BJ (cell line): ENCODE measurements around the gene S100A3. TPM values are rescaled to one million over a fixed set of nuclear protein-coding genes. Genes with fewer than 3 reads are reported as not detected.
"Not testable (repeated sequence)": the region's sequence is repeated elsewhere in the genome, so short reads cannot be mapped to it uniquely, and the experiment has no call there.

Experiments
- CTCF ChIA-PET: fragments of 350-600 bp; formaldehyde crosslinking; extraction: SDS; loops from one replicate; lab custom pipeline; 2021; ENCODE audit warnings: antibody characterized with exemption, inconsistent platforms; lab: Yijun Ruan, JAX
- POLR2A ChIA-PET: fragments of 300-600 bp; sonication (Branson Sonifier 250); formaldehyde crosslinking; extraction: SDS; loops from one replicate; lab custom pipeline; 2021; ENCODE audit warnings: antibody characterized with exemption; lab: Charles Lee
- DNase-seq: peaks from one replicate; pipeline ENCODE4 v3.0.0-alpha.2; 2011; ENCODE audit warnings: low read depth
- H3K27me3 ChIP-seq: 2 replicates; pipeline ENCODE4 v1.6.0; 2011; ENCODE audit warnings: low read length; ENCODE audit not compliant: control insufficient read depth, insufficient read depth
- H3K36me3 ChIP-seq: 2 replicates; pipeline ENCODE4 v1.5.1; 2011; ENCODE audit warnings: low read length; ENCODE audit not compliant: control insufficient read depth, insufficient read depth
- H3K4me3 ChIP-seq: 2 replicates; pipeline ENCODE4 v1.5.1; 2011; ENCODE audit warnings: low read depth, mild to moderate bottlenecking, control low read depth, low read length
- CTCF ChIP-seq: IDR thresholded peaks from 2 replicates; pipeline ENCODE4 v1.5.1; 2011; ENCODE audit warnings: low read depth, mild to moderate bottlenecking, control low read depth, inconsistent platforms, low read length, moderate library complexity; ENCODE audit not compliant: insufficient read depth
- polyA plus RNA-seq: library from polyadenylated mRNA; depleted of rRNA; stranded (reverse); fragments of >200 nt; gene quantifications from 2 replicates; pipeline ENCODE4 v1.2.3, GENCODE V29; 2011

S100A3 gene
- polyA plus RNA-seq, 1 experiment: 9.5 TPM

- ChIA-PET CTCF (interaction anchor here (0.5 to 8.1 kb wide), 15 partner anchors 10 to 1438 kb away, joined by 3 to 164 read pairs (median 15); partner anchors contain the start of genes S100A1, S100A13, S100A16 and S100A2), POLR2A (interaction anchor here (0.7 kb wide), 1 partner anchor 37 kb away, joined by 9 read pairs; no protein-coding TSS in a partner anchor)
- no peaks in the 10 kb centered on the region for H3K27me3 ChIP-seq
- H3K4me3 ChIP-seq: no peak overlapping the region
- DNase-seq: no peak
- peaks cover 2% of the 10 kb centered on the region; the same call in 1 of the 2 replicates for H3K36me3 ChIP-seq
- TF ChIP-seq CTCF: no peak
Observed at GRCh38 chr1:153531638-153532037, 17.4 kb downstream of the S100A3 start.

- ChIA-PET POLR2A (no interaction called here), CTCF (interaction anchor here (0.7 to 4.6 kb wide), 5 partner anchors 17 to 175 kb away, joined by 3 to 25 read pairs (median 3); no protein-coding TSS in a partner anchor)
- TF ChIP-seq CTCF: no peak
- DNase-seq: no peak
- Histone ChIP-seq H3K4me3 (no peak overlapping the region), H3K27me3 (no peaks in the 10 kb centered on the region), H3K36me3 (no peaks in the 10 kb centered on the region)
Observed at GRCh38 chr1:153527683-153528040, 21.4 kb downstream of the S100A3 start.

- POLR2A ChIA-PET: no interaction called here
- no peak overlapping the region for H3K4me3 ChIP-seq
- CTCF ChIA-PET: interaction anchor here (1.4 to 4.6 kb wide), 4 partner anchors 17 to 174 kb away, joined by 3 to 25 read pairs (median 4); no protein-coding TSS in a partner anchor
- H3K27me3 ChIP-seq: no peaks in the 10 kb centered on the region
- no peak for DNase-seq
- no peak for TF ChIP-seq CTCF
- no peaks in the 10 kb centered on the region for H3K36me3 ChIP-seq
Observed at GRCh38 chr1:153527023-153527682, 21.9 kb downstream of the S100A3 start.

GRCh38 chr1:153526132-153526543 is 22.9 kb downstream of the S100A3 start:
- no peak overlapping the region for H3K4me3 ChIP-seq
- no peak for TF ChIP-seq CTCF
- POLR2A ChIA-PET: no interaction called here
- H3K36me3 ChIP-seq: no peaks in the 10 kb centered on the region
- H3K27me3 ChIP-seq: no peaks in the 10 kb centered on the region
- CTCF ChIA-PET: interaction anchor here (1.2 to 4.6 kb wide), 6 partner anchors 9 to 46 kb away, joined by 5 to 25 read pairs (median 8); no protein-coding TSS in a partner anchor
- no peak for DNase-seq

- DNase-seq: no peak
- CTCF ChIA-PET: interaction anchor here (0.6 to 4.6 kb wide), 12 partner anchors 7 to 1537 kb away, joined by 3 to 25 read pairs (median 4); no protein-coding TSS in a partner anchor
- POLR2A ChIA-PET: no interaction called here
- TF ChIP-seq CTCF: no peak
- Histone ChIP-seq H3K4me3 (no peak overlapping the region), H3K36me3 (no peaks in the 10 kb centered on the region), H3K27me3 (no peaks in the 10 kb centered on the region)
Observed at GRCh38 chr1:153525088-153525728, 23.9 kb downstream of the S100A3 start.

GRCh38 chr1:153522353-153523048 is 26.6 kb downstream of the S100A3 start:
- POLR2A ChIA-PET, H3K27me3 ChIP-seq, DNase-seq, H3K4me3 ChIP-seq, H3K36me3 ChIP-seq: not testable (repeated sequence)
- CTCF ChIA-PET: interaction anchor here (0.6 to 5.1 kb wide), 4 partner anchors 10 to 47 kb away, joined by 3 to 38 read pairs (median 3); no protein-coding TSS in a partner anchor

- H3K4me3 ChIP-seq, DNase-seq, POLR2A ChIA-PET, H3K36me3 ChIP-seq, H3K27me3 ChIP-seq: not testable (repeated sequence)
- CTCF ChIA-PET: interaction anchor here (1.0 to 5.1 kb wide), 8 partner anchors 11 to 96 kb away, joined by 3 to 38 read pairs (median 5); no protein-coding TSS in a partner anchor
Observed at GRCh38 chr1:153521808-153522207, 27.2 kb downstream of the S100A3 start.
